DMS79 (cell line): ENCODE data around the gene CLCA4.

Source experiments
- DNase-seq: peaks from one replicate; lab custom pipeline; 2025; lab: John Stamatoyannopoulos, UW

CLCA4 gene

GRCh38 chr1:86616871-86617270 is 70.0 kb downstream of the CLCA4 start:
- DNase-seq = no peak

GRCh38 chr1:86618358-86618757 is 71.5 kb downstream of the CLCA4 start:
- DNase-seq = no peak

- no peak for DNase-seq
These were observed 72.4 kb downstream of the CLCA4 start for GRCh38 chr1:86619313-86619712.

GRCh38 chr1:86621286-86621685 is 74.4 kb downstream of the CLCA4 start:
- no peak for DNase-seq
